Measurements from ENCODE around the gene MRPS34.

MRPS34 gene

DNA sequence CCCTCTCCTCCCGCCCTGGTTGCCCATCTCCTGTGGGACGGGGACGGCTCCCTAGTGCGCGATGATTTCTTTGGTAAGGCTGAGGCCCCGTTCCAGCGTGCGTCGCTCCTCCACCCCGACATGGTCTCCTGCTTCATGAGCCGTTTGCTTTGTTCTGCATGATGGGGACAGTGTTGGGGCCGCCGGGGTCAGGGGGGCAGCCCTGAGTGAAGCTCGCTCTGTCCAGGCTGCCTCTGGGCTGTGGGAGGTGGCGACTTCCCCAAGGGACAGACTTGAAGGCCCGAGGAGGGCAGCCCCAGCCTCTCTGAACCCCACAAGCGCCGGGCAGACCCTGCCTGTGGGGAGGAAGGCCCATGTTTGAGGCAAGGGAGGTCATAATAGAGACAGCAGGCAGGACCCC, 14.0 kb downstream of the MRPS34 start:
- Histone ChIP-seq H3K9me2 (replicated peaks; ENCODE audit: insufficient read depth, low read length) (no peaks in the 10 kb centered on the region), H3K36me3 (replicated peaks; ENCODE audit: insufficient read depth, low read length) (no peaks in the 10 kb centered on the region), H3K4me1 (ENCODE audit: low read length) (no peaks in the 10 kb centered on the region), H3K79me2 (ENCODE audit: low read length) (no peaks in the 10 kb centered on the region), H4K20me1 (ENCODE audit: insufficient read depth, low read length) (no peaks in the 10 kb centered on the region), H3K9me3 (replicated peaks; ENCODE audit: insufficient read depth, low read length) (no peaks in the 10 kb centered on the region), H3F3A (ENCODE audit: insufficient read depth, low read length) (no peaks in the 10 kb centered on the region), H3K27ac (ENCODE audit: low read length) (no peak overlapping the region), H3K4me2 (ENCODE audit: low read depth, low read length) (no peak overlapping the region), H2AFZ (ENCODE audit: low read length) (no peak overlapping the region), H3K27me3 (replicated peaks; ENCODE audit: insufficient read depth, low read length) (no peaks in the 10 kb centered on the region), H3K4me3 (ENCODE audit: low read length) (no peak overlapping the region), H3K9ac (ENCODE audit: low read length) (no peak overlapping the region)
- TF ChIP-seq EZH2phosphoT487 (IDR thresholded peaks at IDR 0.05; ENCODE audit: low read length) (no peak), EZH2 (optimal IDR thresholded peaks at IDR 0.05; ENCODE audit: low read depth, low read length) (no peak)
- TF ChIP-seq, protein P1, sequence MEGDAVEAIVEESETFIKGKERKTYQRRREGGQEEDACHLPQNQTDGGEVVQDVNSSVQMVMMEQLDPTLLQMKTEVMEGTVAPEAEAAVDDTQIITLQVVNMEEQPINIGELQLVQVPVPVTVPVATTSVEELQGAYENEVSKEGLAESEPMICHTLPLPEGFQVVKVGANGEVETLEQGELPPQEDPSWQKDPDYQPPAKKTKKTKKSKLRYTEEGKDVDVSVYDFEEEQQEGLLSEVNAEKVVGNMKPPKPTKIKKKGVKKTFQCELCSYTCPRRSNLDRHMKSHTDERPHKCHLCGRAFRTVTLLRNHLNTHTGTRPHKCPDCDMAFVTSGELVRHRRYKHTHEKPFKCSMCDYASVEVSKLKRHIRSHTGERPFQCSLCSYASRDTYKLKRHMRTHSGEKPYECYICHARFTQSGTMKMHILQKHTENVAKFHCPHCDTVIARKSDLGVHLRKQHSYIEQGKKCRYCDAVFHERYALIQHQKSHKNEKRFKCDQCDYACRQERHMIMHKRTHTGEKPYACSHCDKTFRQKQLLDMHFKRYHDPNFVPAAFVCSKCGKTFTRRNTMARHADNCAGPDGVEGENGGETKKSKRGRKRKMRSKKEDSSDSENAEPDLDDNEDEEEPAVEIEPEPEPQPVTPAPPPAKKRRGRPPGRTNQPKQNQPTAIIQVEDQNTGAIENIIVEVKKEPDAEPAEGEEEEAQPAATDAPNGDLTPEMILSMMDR (IDR thresholded peaks at IDR 0.05; ENCODE audit: low read length): no peak
- no peak for DNase-seq

DNA sequence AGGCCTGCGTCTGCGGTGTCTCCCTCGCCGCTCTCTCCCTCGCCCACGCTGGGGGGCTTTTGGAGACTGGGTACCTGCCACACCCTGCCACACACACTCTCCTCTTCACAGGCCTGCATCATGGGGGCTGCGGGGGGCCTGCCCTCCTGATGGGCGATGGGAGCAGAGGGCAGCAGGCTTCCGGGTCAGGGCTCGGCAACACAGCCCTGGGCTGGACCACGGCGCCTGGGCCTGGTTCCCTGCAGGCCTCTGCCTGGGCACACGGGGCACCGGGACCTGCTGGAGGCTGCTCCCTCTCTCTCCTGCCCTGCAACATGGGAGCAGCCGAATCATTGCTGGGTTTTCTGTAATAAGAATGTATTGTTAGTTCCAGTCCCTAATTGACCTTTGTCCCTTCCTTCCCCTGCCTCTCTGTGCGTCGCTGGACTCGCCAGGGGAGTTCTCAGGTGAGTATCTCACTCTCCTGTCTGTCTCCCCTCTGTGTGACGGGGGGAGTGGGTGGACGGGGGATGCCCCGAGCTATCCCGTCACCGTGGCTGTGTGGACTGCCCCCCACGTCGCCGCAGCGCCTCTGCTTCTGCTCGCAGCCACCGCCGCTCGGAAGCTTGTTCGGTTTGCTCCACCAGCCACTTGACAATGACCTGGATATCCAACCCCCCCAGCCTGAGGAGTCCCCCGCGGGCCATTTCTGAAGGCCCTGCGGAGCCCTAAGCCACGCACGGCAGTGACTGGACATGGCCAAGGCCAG, 15.0 kb downstream of the MRPS34 start:
- H3K79me2 ChIP-seq (ENCODE audit: low read length): no peaks in the 10 kb centered on the region
- H3K9ac ChIP-seq (ENCODE audit: low read length): no peak overlapping the region
- H3K9me2 ChIP-seq (replicated peaks; ENCODE audit: insufficient read depth, low read length): no peaks in the 10 kb centered on the region
- H4K20me1 ChIP-seq (ENCODE audit: insufficient read depth, low read length): no peaks in the 10 kb centered on the region
- no peaks in the 10 kb centered on the region for H3K27me3 ChIP-seq (replicated peaks; ENCODE audit: insufficient read depth, low read length)
- TF ChIP-seq EZH2phosphoT487 (IDR thresholded peaks at IDR 0.05; ENCODE audit: low read length) (no peak), EZH2 (optimal IDR thresholded peaks at IDR 0.05; ENCODE audit: low read depth, low read length) (no peak)
- TF ChIP-seq, protein P1 (IDR thresholded peaks at IDR 0.05; ENCODE audit: low read length): no peak
- H3K9me3 ChIP-seq (replicated peaks; ENCODE audit: insufficient read depth, low read length): no peaks in the 10 kb centered on the region
- no peak overlapping the region for H3K4me3 ChIP-seq (ENCODE audit: low read length)
- DNase-seq: no peak
- H3K36me3 ChIP-seq (replicated peaks; ENCODE audit: insufficient read depth, low read length): no peaks in the 10 kb centered on the region
- H3K27ac ChIP-seq (ENCODE audit: low read length): no peak overlapping the region
- H3K4me2 ChIP-seq (ENCODE audit: low read depth, low read length): no peak overlapping the region
- H3F3A ChIP-seq (ENCODE audit: insufficient read depth, low read length): no peaks in the 10 kb centered on the region
- H3K4me1 ChIP-seq (ENCODE audit: low read length): no peaks in the 10 kb centered on the region
- H2AFZ ChIP-seq (ENCODE audit: low read length): no peak overlapping the region

DNA sequence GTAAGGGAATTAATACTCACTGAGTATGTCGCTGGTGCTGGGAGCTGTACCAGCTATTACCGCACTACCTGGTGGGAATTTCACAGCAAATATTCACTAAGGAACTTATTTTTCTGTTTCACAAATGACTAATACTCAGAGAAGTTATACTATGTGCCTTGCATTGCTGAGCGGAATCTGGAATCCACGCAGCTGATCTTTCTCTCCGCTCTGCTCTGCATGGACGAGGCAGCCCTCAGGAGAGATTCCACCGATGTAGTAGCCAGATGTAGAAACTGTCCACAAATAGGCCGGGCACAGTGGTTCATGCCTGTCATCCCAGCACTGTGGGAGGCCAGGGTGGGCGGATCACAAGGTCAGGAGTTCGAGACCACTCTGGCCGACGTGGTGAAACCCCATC, 18.7 kb downstream of the MRPS34 start:
- Histone ChIP-seq H3K4me1 (ENCODE audit: low read length) (no peaks in the 10 kb centered on the region), H3K4me2 (ENCODE audit: low read depth, low read length) (no peak overlapping the region), H3K9me3 (replicated peaks; ENCODE audit: insufficient read depth, low read length) (no peaks in the 10 kb centered on the region), H3K4me3 (ENCODE audit: low read length) (no peak overlapping the region), H3K9ac (ENCODE audit: low read length) (no peak overlapping the region), H2AFZ (ENCODE audit: low read length) (no peak overlapping the region), H3K27ac (ENCODE audit: low read length) (no peak overlapping the region), H3K27me3 (replicated peaks; ENCODE audit: insufficient read depth, low read length) (no peaks in the 10 kb centered on the region), H3K36me3 (replicated peaks; ENCODE audit: insufficient read depth, low read length) (no peaks in the 10 kb centered on the region), H3K79me2 (ENCODE audit: low read length) (no peaks in the 10 kb centered on the region), H4K20me1 (ENCODE audit: insufficient read depth, low read length) (no peaks in the 10 kb centered on the region), H3K9me2 (replicated peaks; ENCODE audit: insufficient read depth, low read length) (no peaks in the 10 kb centered on the region), H3F3A (ENCODE audit: insufficient read depth, low read length) (no peaks in the 10 kb centered on the region)
- no peak for TF ChIP-seq EZH2phosphoT487 (IDR thresholded peaks at IDR 0.05; ENCODE audit: low read length)
- TF ChIP-seq, protein P1 (IDR thresholded peaks at IDR 0.05; ENCODE audit: low read length): no peak
- no peak for TF ChIP-seq EZH2 (optimal IDR thresholded peaks at IDR 0.05; ENCODE audit: low read depth, low read length)
- no peak for DNase-seq
